GM12878 (cell line): ENCODE measurements around the gene RPS2. TPM values are rescaled to one million over a fixed set of nuclear protein-coding genes. Genes with fewer than 3 reads are reported as not detected.

Experiments used
- ATAC-seq: fragments of 200-7000 bp; cut with Tn5 transposase; 3 replicates; pipeline ENCODE4 v1.9.1; 2020; ENCODE audit warnings: mild to moderate bottlenecking, moderate library complexity
- BruUV-seq: library from RNA; stranded (reverse); fragments of 400-500 nt; replicated peaks from 2 replicates; lab custom pipeline; 2021; lab: Mats Ljungman, UMichigan
- CTCF ChIA-PET: fragments of 300-600 bp; sonication (Branson Sonifier 250); formaldehyde crosslinking; extraction: SDS; loops from one replicate; lab custom pipeline; 2021; ENCODE audit warnings: inconsistent platforms; lab: Yijun Ruan, JAX
- POLR2A ChIA-PET: fragments of 350-600 bp; formaldehyde crosslinking; extraction: SDS; loops from one replicate; lab custom pipeline; 2021; ENCODE audit warnings: inconsistent platforms; lab: Charles Lee
- RAD21 ChIA-PET: fragments of 300-600 bp; sonication (Branson Sonifier 250); formaldehyde crosslinking; loops from one replicate; lab custom pipeline; 2023; ENCODE audit warnings: antibody characterized with exemption; ENCODE audit not compliant: unreplicated experiment; lab: Charles Lee
- SMC1A ChIA-PET: fragments of 300-600 bp; sonication (Branson Sonifier 250); formaldehyde crosslinking; loops from one replicate; lab custom pipeline; 2023; ENCODE audit not compliant: unreplicated experiment, uncharacterized antibody; lab: Charles Lee
- DNase-seq: peaks from one replicate; pipeline ENCODE4 v3.0.0-alpha.2; 2011; ENCODE audit warnings: low read depth, low spot score
- FAIRE-seq: peaks from 3 replicates; lab custom pipeline; 2011; peaks lifted over from hg19 to GRCh38; lab: Jason Lieb, UNC
- H2AFZ ChIP-seq: 2 replicates; pipeline ENCODE4 v1.6.0; 2011; ENCODE audit warnings: low read depth, low read length, control low read depth; ENCODE audit not compliant: control insufficient read depth
- H3K27ac ChIP-seq: 2 replicates; pipeline ENCODE4 v1.5.1; 2011; ENCODE audit warnings: control low read depth; ENCODE audit not compliant: control insufficient read depth, insufficient read depth
- H3K27me3 ChIP-seq, 2 experiments: replicated peaks in 1 of 2; 2 replicates each; pipeline versions ENCODE4 v1.6.0 to v1.6.1; 2011; ENCODE audit warnings: low read length in 1 of 2; ENCODE audit not compliant: control insufficient read depth in 2 of 2, insufficient read depth in 2 of 2
- H3K36me3 ChIP-seq, 2 experiments: 2 replicates each; pipeline ENCODE4 v1.5.1; 2011; ENCODE audit warnings: low read length in 1 of 2; ENCODE audit not compliant: control insufficient read depth in 2 of 2, insufficient read depth in 2 of 2
- H3K4me1 ChIP-seq: 2 replicates; pipeline ENCODE4 v1.6.1; 2011; ENCODE audit warnings: mild to moderate bottlenecking, low read length, moderate library complexity, mixed read lengths; ENCODE audit not compliant: control insufficient read depth, insufficient read depth
- H3K4me2 ChIP-seq: 2 replicates; pipeline ENCODE4 v1.6.0; 2011; ENCODE audit warnings: control low read depth; ENCODE audit not compliant: control insufficient read depth, insufficient read depth
- H3K4me3 ChIP-seq: fragments of 200-600 bp; sonication (generic); 2 replicates; pipeline ENCODE4 v1.5.1; 2016
- H3K79me2 ChIP-seq: 2 replicates; pipeline ENCODE4 v1.6.0; 2011; ENCODE audit warnings: low read length; ENCODE audit not compliant: control insufficient read depth, insufficient read depth
- H3K9ac ChIP-seq: 2 replicates; pipeline ENCODE4 v1.8.0; 2011; ENCODE audit warnings: low read length, control low read depth, mixed read lengths; ENCODE audit not compliant: control insufficient read depth, insufficient read depth
- H3K9me3 ChIP-seq: replicated peaks from 3 replicates; pipeline ENCODE4 v1.5.1; 2011; ENCODE audit warnings: mild to moderate bottlenecking, low read length; ENCODE audit not compliant: control insufficient read depth, insufficient read depth
- H4K20me1 ChIP-seq: 2 replicates; pipeline ENCODE4 v1.6.0; 2011; ENCODE audit not compliant: control insufficient read depth, insufficient read depth
- BRCA1 ChIP-seq: IDR thresholded peaks from 2 replicates; pipeline ENCODE4 v1.6.1; 2011; ENCODE audit warnings: low read depth, low read length, improper control_type of control experiment
- DPF2 ChIP-seq: fragments of 450-650 bp; IDR thresholded peaks from 2 replicates; pipeline ENCODE4 v1.6.1; 2017; ENCODE audit warnings: mild to moderate bottlenecking
- SPI1 ChIP-seq: IDR thresholded peaks from 2 replicates; pipeline ENCODE4 v1.6.1; 2011; ENCODE audit warnings: low read depth, mild to moderate bottlenecking, low read length, moderate library complexity, borderline replicate concordance; ENCODE audit not compliant: insufficient read depth
- SRF ChIP-seq, 2 experiments: IDR thresholded peaks; 2 replicates each; pipeline ENCODE4 v1.6.1; 2011; ENCODE audit warnings: low read depth in 2 of 2, low read length in 2 of 2, mild to moderate bottlenecking in 1 of 2, moderate library complexity in 1 of 2
- TBL1XR1 ChIP-seq: IDR thresholded peaks from 2 replicates; pipeline ENCODE4 v1.6.1; 2012; ENCODE audit warnings: low read depth, low read length, improper control_type of control experiment
- WGBS: methylation state at CpG from one replicate; pipeline ENCODE4 v1.1.6; 2016; ENCODE audit warnings: low lambda C conversion rate; ENCODE audit not compliant: insufficient replicate concordance, insufficient coverage; ENCODE audit errors: missing lambda C conversion rate; 5-methylcytosine and 5-hydroxymethylcytosine counted together
- in situ Hi-C: fragments of 300-500 bp; cut with MboI; formaldehyde crosslinking; loops from 9 replicates; pipeline ENCODE4 v1.14.3; 2018; ENCODE audit warnings: mixed read lengths
- intact Hi-C: fragments of 100-400 bp; cut with micrococcal nuclease; formaldehyde crosslinking; loops from one replicate; pipeline ENCODE4 v1.14.2; 2022; ENCODE audit not compliant: unreplicated experiment
- polyA plus RNA-seq, 11 experiments: library from polyadenylated mRNA; depleted of rRNA in 4 of 11; unstranded in 6 of 11; stranded (reverse) in 5 of 11; fragments of >200 nt; fragmentation: Nextera tagmentation in 4 of 11; fragmentation: Illumina TruSeq in 1 of 11; extraction: Ambion mirVana in 4 of 11; extraction: Trizol in 1 of 11; gene quantifications; 1 replicate in 1 of 11; 2 replicates in 10 of 11; pipeline versions ENCODE4 v1.2.1 to v1.2.3, GENCODE V29; 2011 to 2016; ENCODE audit warnings: inconsistent platforms in 2 of 11, missing spikeins in 2 of 11, low read depth in 1 of 11
- total RNA-seq, 4 experiments: library from RNA; depleted of rRNA in 3 of 4; stranded (reverse); fragments of >200 nt in 3 of 4; fragmentation: Illumina TruSeq in 1 of 4; extraction: Trizol in 1 of 4; gene quantifications; 2 replicates each; pipeline versions ENCODE4 v1.2.1 to v1.2.3, GENCODE V29; 2013 to 2021
- TF ChIP-seq, protein P1 (sequence below): fragments of 450-650 bp; IDR thresholded peaks from 2 replicates; pipeline ENCODE4 v1.6.1; 2018; ENCODE audit warnings: mild to moderate bottlenecking, low read depth, moderate library complexity; ENCODE audit not compliant: partially characterized antibody

Gene RPS2
- total and polyA plus RNA-seq, 10 of the 15 experiments (the other 5 are each of a cell fraction or from before 2014, with no cell fraction given) = 1,295 to 7,121 (median 3,933) TPM

DNA sequence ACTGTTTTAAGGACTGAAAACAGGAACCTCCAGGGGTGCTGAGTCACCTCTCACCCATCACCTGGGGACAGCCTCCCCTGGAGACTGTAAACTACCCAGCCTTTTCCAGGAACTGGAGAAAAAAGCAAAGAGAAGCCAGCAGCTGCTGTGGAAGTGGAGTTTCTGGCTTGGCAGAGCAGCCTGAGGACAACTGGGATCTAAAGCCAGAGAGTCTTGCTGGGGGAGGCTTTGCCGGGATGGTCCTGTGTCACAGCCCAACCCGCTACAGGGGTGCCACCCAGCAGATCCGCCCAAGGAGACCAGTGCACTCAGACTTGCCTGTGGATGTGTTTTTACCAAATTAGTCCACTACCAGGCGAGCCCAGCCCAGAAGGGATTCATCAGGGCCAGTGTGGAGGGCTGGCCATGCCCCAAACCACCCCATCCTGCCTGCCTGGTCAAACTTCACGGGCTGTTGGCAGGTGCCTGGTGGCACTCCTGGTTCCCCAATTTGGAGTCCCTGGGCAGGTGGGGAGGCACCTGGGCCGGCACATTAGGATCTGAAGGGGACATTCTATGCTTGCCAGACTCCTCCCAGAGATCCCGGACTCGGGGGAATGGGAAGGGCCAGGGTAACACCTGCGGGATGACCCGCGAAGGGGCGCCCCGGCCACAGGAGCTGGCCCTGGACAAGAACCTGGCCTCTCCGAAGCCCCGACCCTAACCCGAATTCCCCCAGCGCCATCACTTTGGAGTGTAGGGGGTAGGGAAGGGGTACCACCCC is 22.4 kb downstream of the RPS2 start:
- no peaks in the 10 kb centered on the region for H3K9me3 ChIP-seq
- FAIRE-seq (no peak), ATAC-seq (peak; percentile 5), DNase-seq (no peak)
- under 1% methylated on average over 17 of the region's 17 CpGs for WGBS
- peaks cover 0 to 5% of the 10 kb centered on the region in 2 experiments; a peak in 3 of 4 replicates for H3K36me3 ChIP-seq
- BruUV-seq = TSS peak; percentile 75
- peaks cover 18% of the 10 kb centered on the region for H3K79me2 ChIP-seq
- peak overlapping the region; percentile 47 for H3K27ac ChIP-seq
- intact Hi-C loops = no loop called here
- ChIA-PET POLR2A (interaction anchor here (0.6 to 2.3 kb wide), 4 partner anchors 10 to 54 kb away, joined by 4 to 7 read pairs (median 6); no protein-coding TSS in a partner anchor), SMC1A (no interaction called here), CTCF (interaction anchor here (1.1 to 2.0 kb wide), 3 partner anchors 13 to 78 kb away, joined by 5 to 8 read pairs (median 7); no protein-coding TSS in a partner anchor), RAD21 (interaction anchor here (1.6 kb wide), 1 partner anchor 76 kb away, joined by 5 read pairs; no protein-coding TSS in a partner anchor)
- H3K9ac ChIP-seq = peak overlapping the region; percentile 80
- in situ Hi-C loops = no loop called here
- H3K4me3 ChIP-seq = peak overlapping the region; percentile 87
- no peaks in the 10 kb centered on the region for H3K27me3 ChIP-seq
- H2AFZ ChIP-seq = peak overlapping the region; percentile 61
- no peaks in the 10 kb centered on the region for H4K20me1 ChIP-seq
- H3K4me1 ChIP-seq = peaks cover 10% of the 10 kb centered on the region; the same call in 1 of the 2 replicates
- TF ChIP-seq SPI1 = peak; percentile 47; the same call in 1 of the 2 replicates
- TF ChIP-seq DPF2 = 0 out of 2 replicates have a peak, but pooled peaks have one; percentile 14
- TF ChIP-seq BRCA1 = no peak
- TF ChIP-seq, protein P1, sequence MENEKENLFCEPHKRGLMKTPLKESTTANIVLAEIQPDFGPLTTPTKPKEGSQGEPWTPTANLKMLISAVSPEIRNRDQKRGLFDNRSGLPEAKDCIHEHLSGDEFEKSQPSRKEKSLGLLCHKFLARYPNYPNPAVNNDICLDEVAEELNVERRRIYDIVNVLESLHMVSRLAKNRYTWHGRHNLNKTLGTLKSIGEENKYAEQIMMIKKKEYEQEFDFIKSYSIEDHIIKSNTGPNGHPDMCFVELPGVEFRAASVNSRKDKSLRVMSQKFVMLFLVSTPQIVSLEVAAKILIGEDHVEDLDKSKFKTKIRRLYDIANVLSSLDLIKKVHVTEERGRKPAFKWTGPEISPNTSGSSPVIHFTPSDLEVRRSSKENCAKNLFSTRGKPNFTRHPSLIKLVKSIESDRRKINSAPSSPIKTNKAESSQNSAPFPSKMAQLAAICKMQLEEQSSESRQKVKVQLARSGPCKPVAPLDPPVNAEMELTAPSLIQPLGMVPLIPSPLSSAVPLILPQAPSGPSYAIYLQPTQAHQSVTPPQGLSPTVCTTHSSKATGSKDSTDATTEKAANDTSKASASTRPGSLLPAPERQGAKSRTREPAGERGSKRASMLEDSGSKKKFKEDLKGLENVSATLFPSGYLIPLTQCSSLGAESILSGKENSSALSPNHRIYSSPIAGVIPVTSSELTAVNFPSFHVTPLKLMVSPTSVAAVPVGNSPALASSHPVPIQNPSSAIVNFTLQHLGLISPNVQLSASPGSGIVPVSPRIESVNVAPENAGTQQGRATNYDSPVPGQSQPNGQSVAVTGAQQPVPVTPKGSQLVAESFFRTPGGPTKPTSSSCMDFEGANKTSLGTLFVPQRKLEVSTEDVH = no peak
- TF ChIP-seq SRF (IDR thresholded peaks at IDR 0.05; ENCODE audit: low read depth in 2 of 2, low read length in 2 of 2) = no peak
- TF ChIP-seq TBL1XR1 = no peak
- H3K4me2 ChIP-seq = peak overlapping the region; percentile 84
